ENCODE measurements around the gene NRG4. TPM values are rescaled to one million over a fixed set of nuclear protein-coding genes. Genes with fewer than 3 reads are reported as not detected.

The NRG4 gene, protein sequence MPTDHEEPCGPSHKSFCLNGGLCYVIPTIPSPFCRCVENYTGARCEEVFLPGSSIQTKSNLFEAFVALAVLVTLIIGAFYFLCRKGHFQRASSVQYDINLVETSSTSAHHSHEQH
- total RNA-seq: under 1 TPM; 0.51 to 0.95 TPM
- 0.11 TPM for polyA plus RNA-seq (2013, experiment 1 of 2)
- polyA plus RNA-seq (2013, experiment 2 of 2): 0.12 TPM
- long read RNA-seq, experiment 1: 0 reads
- long read RNA-seq, experiment 2, partial matches to known transcripts: 0 of 1 reads
- long read RNA-seq, experiment 2, other reads (novel, unspliced or antisense): 1 of 1 reads
- long read RNA-seq, experiment 3, partial matches to known transcripts: 1 of 1 reads
- long read RNA-seq, experiment 3, other reads (novel, unspliced or antisense): 0 of 1 reads
- long read RNA-seq, experiment 4, partial matches to known transcripts: 0 of 1 reads
- long read RNA-seq, experiment 4, other reads (novel, unspliced or antisense): 1 of 1 reads

DNA sequence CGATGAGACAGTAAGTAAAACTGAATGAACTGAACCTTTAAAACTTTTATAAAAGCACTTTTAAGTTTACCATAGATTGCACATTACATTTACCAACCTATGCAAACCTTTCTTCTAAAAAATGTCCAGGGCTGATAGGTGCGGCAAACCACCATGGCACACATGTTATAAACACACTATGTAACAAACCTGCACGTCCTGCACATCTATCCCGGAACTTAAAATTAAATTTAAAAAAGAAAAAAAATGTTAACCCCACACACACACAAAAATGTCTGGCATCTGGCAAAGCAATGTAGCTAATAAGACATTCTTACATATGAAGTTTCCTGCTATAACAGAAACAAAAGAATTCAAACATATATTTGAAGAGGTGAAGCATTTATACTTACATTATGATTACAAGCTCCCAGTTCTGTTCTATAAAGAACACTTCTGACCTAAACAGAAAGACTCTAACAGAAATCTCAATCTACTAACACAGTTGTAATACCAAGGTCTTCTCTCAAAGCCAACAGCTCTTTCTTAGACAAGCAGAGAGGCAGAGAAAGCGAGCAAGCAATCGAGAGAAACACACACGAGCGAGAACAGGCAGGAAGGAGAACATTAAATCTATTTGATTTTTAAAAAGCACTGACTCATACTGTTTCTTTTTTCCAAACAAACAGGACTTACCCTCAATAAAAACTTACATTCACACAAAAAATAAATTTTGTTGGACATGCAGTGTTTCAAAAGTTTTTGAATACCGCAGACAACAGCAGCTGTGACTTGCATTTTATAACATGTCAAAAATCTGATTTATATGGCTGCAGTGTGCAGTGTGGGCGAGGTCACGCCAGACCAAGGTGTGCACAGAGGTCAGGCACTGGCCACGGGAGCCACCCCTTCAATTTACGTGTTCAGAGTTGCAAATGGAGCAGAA lies at the start of gene NRG4:
Gene NRG4, minus strand, starts transcription at position 798 of the 925 bp plus-strand sequence. CDS start 1,194 bp downstream, outside the sequence.
- 90 to 91% methylated on average over 9 to 13 of the region's 13 CpGs for WGBS, 2 experiments (ENCODE audit: insufficient coverage in 1 of 2, insufficient read length in 1 of 2)
- peak within 1 kb of the TSS; percentile 26 for H3K27ac Mint-ChIP-seq

DNA sequence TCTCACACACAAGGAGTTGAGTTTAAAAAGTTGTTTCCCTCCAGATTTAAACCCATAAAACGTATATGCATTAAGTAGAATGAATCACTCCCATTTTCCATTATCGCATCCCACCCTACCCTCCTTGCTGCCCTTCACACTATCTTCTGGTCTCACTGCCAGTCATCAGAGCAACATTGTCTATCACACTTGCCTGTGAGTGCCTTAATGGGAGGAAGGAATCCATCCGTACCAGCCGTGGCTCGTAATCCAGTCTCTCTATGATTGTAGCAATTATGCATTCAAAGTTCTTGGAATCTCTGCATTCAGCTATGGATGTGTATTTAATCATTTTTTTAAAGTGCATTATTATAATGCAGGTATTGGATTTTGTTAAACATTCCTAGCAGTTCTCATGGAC lies 49.5 kb upstream of the NRG4 start:
- WGBS, 2 experiments (ENCODE audit: insufficient coverage in 1 of 2, insufficient read length in 1 of 2): 93 to 97% methylated on average over 5 of the region's 5 CpGs
- H3K27me3 Mint-ChIP-seq (ENCODE audit: insufficient read depth): peaks cover 34% of the 10 kb centered on the region

More for the DNA sequence above, at the start of gene NRG4:
- peaks cover 10% of the 10 kb centered on the region for H3K4me1 Mint-ChIP-seq
- Histone ChIP-seq H3K4me3 (ENCODE audit: low read length) (no peak within 1 kb of the TSS), H3K9me3 (ENCODE audit: control insufficient read depth, low read length) (peaks cover 5% of the 10 kb centered on the region), H3K27me3 (ENCODE audit: control insufficient read depth, insufficient read depth, low read length, poor library complexity, severe bottlenecking) (no peaks in the 10 kb centered on the region), H3K4me1 (ENCODE audit: control insufficient read depth, insufficient read depth, low read length) (no peaks in the 10 kb centered on the region), H3K36me3 (ENCODE audit: control insufficient read depth, insufficient read depth, low read length) (no peaks in the 10 kb centered on the region), H3K9ac (ENCODE audit: extremely low read depth, low read length, poor library complexity, severe bottlenecking) (no peak within 1 kb of the TSS), H3K27ac (ENCODE audit: low read depth, low read length) (no peak within 1 kb of the TSS)
- peaks cover 2% of the 10 kb centered on the region for H3K36me3 Mint-ChIP-seq (ENCODE audit: low read depth)
- peaks cover 27% of the 10 kb centered on the region for H3K9me3 Mint-ChIP-seq
- H3K4me3 Mint-ChIP-seq: no peak within 1 kb of the TSS
- H3K27me3 Mint-ChIP-seq (ENCODE audit: insufficient read depth): peaks cover 1% of the 10 kb centered on the region
- DNase-seq: no peak
- TF ChIP-seq, protein P1, sequence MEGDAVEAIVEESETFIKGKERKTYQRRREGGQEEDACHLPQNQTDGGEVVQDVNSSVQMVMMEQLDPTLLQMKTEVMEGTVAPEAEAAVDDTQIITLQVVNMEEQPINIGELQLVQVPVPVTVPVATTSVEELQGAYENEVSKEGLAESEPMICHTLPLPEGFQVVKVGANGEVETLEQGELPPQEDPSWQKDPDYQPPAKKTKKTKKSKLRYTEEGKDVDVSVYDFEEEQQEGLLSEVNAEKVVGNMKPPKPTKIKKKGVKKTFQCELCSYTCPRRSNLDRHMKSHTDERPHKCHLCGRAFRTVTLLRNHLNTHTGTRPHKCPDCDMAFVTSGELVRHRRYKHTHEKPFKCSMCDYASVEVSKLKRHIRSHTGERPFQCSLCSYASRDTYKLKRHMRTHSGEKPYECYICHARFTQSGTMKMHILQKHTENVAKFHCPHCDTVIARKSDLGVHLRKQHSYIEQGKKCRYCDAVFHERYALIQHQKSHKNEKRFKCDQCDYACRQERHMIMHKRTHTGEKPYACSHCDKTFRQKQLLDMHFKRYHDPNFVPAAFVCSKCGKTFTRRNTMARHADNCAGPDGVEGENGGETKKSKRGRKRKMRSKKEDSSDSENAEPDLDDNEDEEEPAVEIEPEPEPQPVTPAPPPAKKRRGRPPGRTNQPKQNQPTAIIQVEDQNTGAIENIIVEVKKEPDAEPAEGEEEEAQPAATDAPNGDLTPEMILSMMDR (conservative IDR thresholded peaks at IDR 0.05): no peak

More for the DNA sequence above, 49.5 kb upstream of the NRG4 start:
- Mint-ChIP-seq H3K4me1 (peaks cover 30% of the 10 kb centered on the region), H3K9me3 (no peaks in the 10 kb centered on the region), H3K27ac (no peak overlapping the region), H3K36me3 (ENCODE audit: low read depth) (no peaks in the 10 kb centered on the region), H3K4me3 (no peak overlapping the region)
- Histone ChIP-seq H3K9ac (ENCODE audit: extremely low read depth, low read length, poor library complexity, severe bottlenecking) (no peak overlapping the region), H3K4me1 (ENCODE audit: control insufficient read depth, insufficient read depth, low read length) (peaks cover 10% of the 10 kb centered on the region), H3K27me3 (ENCODE audit: control insufficient read depth, insufficient read depth, low read length, poor library complexity, severe bottlenecking) (peaks cover 18% of the 10 kb centered on the region), H3K36me3 (ENCODE audit: control insufficient read depth, insufficient read depth, low read length) (no peaks in the 10 kb centered on the region), H3K27ac (ENCODE audit: low read depth, low read length) (no peak overlapping the region), H3K4me3 (ENCODE audit: low read length) (no peak overlapping the region), H3K9me3 (ENCODE audit: control insufficient read depth, low read length) (no peaks in the 10 kb centered on the region)
- TF ChIP-seq, protein P1 (conservative IDR thresholded peaks at IDR 0.05): no peak
- no peak for DNase-seq

Data from endodermal cell (in vitro differentiated cells).